GM18858 (cell line): ENCODE data around the gene CAMLG.

Source experiments
- ATAC-seq: cut with Tn5 transposase; IDR thresholded peaks from one replicate; pipeline ENCODE4 v1.9.1; 2021; ENCODE audit not compliant: unreplicated experiment

The CAMLG gene

GRCh38 chr5:134777366-134777765 is 39.0 kb downstream of the CAMLG start:
- ATAC-seq: no peak

- ATAC-seq: no peak
Observed at GRCh38 chr5:134784241-134784920, 46.0 kb downstream of the CAMLG start.

- ATAC-seq: no peak
Observed at GRCh38 chr5:134784946-134785620, 46.7 kb downstream of the CAMLG start.

- ATAC-seq: no peak
Observed at GRCh38 chr5:134787692-134788091, 49.3 kb downstream of the CAMLG start.

- ATAC-seq: no peak
Observed at GRCh38 chr5:134791580-134791979, 53.2 kb downstream of the CAMLG start.

- no peak for ATAC-seq
Observed at GRCh38 chr5:134792286-134792685, 53.9 kb downstream of the CAMLG start.

GRCh38 chr5:134793111-134793510 is 54.8 kb downstream of the CAMLG start:
- ATAC-seq: no peak

GRCh38 chr5:134794082-134794481 is 55.7 kb downstream of the CAMLG start:
- ATAC-seq: no peak

GRCh38 chr5:134794819-134795218 is 56.5 kb downstream of the CAMLG start:
- no peak for ATAC-seq

- ATAC-seq: no peak
Observed at GRCh38 chr5:134798468-134798867, 60.1 kb downstream of the CAMLG start.
